Choroid plexus epithelial cell (primary cell): ENCODE results near the gene PDSS2.

Source experiments
- DNase-seq: peaks from one replicate; pipeline ENCODE4 v3.0.0-alpha.2; 2010; ENCODE audit warnings: low read depth
- H3K4me3 ChIP-seq: 2 replicates; pipeline ENCODE4 v1.5.1; 2011; ENCODE audit warnings: low read depth, mild to moderate bottlenecking, control low read depth, low read length, moderate library complexity
- TF ChIP-seq, protein P1 (sequence below): conservative IDR thresholded peaks from 2 replicates; pipeline ENCODE4 v1.5.1; 2011; ENCODE audit warnings: low read depth, mild to moderate bottlenecking, control low read depth, inconsistent platforms, low read length, moderate library complexity

PDSS2 gene

DNA sequence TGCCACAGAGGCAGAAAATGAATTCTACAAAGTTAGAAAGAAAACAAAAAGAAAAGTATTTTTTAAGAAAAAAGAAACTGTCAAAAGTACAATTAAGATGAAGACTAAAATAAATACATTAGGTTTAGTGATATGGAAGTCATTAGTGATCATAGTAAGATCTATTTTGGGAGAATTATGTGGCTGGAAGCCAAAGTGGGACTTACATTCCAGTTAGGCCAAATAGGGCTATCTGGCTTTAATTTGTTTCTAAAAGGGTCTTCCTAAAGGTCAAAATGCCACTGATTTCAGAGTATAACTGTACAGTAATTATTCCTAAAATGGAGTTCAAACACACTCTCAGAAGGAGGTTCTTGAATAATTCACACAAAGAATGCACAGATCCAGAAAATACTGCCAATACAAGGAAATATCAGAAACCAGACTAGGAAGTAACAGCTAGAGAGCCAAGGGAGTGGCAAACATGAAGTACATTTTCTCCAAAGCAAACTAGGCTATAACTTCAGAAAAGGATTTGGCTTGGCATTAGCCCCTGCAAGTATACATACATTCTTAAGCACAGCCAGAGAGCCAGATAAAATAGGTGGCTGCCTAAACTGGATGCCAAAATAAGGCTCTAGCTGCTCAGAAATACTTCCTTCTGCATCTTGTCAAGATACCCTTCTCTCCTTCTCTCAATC is 45.3 kb downstream of the PDSS2 start:
- peak; percentile 2 for DNase-seq
- no peak overlapping the region for H3K4me3 ChIP-seq
- TF ChIP-seq, protein P1, sequence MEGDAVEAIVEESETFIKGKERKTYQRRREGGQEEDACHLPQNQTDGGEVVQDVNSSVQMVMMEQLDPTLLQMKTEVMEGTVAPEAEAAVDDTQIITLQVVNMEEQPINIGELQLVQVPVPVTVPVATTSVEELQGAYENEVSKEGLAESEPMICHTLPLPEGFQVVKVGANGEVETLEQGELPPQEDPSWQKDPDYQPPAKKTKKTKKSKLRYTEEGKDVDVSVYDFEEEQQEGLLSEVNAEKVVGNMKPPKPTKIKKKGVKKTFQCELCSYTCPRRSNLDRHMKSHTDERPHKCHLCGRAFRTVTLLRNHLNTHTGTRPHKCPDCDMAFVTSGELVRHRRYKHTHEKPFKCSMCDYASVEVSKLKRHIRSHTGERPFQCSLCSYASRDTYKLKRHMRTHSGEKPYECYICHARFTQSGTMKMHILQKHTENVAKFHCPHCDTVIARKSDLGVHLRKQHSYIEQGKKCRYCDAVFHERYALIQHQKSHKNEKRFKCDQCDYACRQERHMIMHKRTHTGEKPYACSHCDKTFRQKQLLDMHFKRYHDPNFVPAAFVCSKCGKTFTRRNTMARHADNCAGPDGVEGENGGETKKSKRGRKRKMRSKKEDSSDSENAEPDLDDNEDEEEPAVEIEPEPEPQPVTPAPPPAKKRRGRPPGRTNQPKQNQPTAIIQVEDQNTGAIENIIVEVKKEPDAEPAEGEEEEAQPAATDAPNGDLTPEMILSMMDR, result no peak

DNA sequence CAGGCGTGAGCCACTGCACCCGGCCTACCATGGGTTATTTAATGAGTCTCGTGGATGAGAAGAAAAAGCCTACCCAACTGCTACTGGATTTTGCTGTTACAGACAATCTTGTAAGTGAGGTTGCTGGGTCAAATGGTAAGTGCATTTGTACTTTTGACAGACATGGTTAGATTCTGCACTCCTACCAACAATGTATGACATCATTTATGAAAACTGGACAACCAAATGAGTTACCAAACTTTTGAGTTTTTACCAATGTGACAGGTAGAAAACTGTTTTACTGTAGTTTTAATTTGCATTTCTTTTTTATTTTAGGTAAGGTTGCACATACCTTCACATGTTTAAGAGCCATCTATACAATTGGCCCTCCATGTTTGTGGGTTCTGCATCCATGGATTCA is 48.2 kb downstream of the PDSS2 start:
- TF ChIP-seq, protein P1, result no peak
- H3K4me3 ChIP-seq, result no peak overlapping the region
- DNase-seq, result no peak

DNA sequence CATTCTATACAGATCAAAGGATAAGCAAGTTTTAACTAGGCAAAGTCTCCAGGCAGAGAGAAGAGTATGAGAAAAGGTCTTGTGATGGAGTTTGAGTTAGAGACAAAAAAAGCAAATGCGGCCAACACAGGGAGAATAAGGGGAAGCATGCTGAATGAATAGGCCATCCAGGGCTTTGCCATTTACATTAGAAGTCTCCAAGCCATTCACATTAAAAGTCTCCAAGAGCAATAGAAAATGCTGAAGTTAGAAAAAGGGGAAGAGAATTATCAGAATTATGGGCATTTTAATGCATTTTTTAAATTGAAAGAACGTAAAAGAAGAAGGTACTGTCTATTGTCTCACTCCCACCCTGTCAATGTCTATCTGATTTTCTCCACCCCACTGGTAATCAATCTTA is 49.4 kb downstream of the PDSS2 start:
- no peak for DNase-seq
- H3K4me3 ChIP-seq, result no peak overlapping the region
- TF ChIP-seq, protein P1, result no peak

DNA sequence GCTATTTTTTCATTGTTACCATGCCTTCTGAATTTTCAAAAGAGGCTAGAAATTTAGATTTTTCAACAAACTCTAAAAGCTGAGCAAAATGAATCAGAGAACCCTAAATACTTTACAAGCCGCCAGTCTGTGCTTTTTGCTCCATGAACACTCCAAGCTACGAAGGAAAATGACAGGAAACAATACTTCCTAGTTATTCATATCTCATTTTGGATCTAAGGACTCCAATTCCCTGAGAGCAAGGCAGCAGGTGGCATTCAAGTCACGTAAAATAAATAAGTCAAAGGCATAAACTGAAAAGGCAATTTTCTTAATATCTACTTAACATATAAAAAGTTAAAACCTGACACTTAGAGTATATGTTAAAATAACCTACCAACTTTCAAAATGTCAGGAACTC is 50.6 kb downstream of the PDSS2 start:
- DNase-seq, result no peak
- no peak overlapping the region for H3K4me3 ChIP-seq
- TF ChIP-seq, protein P1, result no peak

DNA sequence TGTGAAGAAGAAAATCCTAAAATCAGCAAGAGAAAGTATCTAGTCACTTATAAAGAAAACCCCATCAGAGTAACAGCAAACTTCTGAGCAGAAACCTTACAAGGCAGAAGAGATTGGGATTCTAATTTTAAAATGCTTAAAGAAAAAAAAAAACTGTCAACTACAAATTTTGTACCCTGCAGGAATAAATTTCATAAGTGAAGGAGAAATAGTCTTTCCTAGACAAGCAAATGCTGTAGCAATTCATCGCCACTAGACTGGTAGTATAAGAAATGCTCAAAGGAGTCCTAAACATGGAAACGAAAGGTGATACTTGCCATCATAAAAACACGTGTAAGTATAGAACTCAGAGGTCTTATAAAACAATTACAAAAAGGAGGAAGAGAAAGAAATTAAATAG is 54.4 kb downstream of the PDSS2 start:
- TF ChIP-seq, protein P1, result no peak
- DNase-seq, result no peak

DNA sequence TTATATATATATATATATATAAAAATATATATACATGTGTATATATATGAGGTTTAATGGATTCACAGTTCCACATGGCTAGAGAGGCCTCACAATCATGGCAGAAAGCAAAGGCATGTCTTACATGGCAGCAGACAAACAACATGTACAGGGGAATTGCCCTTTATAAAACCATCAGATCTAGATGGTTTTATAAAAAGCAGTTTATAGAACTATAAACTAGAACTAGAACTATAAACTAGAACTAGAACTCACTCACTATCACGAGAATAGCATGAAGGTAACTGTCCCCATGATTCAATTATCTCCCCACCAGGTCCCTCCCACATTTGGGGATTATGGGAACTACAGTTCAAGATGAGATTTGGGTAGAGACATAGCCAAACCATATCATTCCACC is 56.8 kb downstream of the PDSS2 start:
- TF ChIP-seq, protein P1, result no peak
- no peak for DNase-seq
- no peak overlapping the region for H3K4me3 ChIP-seq

More for the DNA sequence above, 54.4 kb downstream of the PDSS2 start:
- no peak overlapping the region for H3K4me3 ChIP-seq

DNA sequence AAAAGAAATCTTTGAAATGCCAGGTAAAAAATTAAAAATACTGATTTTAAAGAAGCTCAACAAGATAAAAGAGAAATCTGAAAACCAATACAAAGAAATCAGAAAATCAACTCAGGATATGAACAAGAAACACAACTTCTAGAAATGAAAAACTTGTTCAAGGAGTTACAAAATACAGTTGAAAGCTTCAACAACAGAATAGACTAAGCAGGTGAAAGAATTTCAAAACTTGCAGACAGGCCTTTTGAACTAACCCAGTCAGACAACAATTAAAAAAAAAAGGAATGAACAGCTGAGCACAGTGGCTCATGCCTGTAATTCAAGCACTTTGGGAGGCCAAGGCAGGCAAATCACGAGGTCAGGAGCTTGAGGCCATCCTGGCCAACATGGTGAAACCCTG is 57.8 kb downstream of the PDSS2 start:
- TF ChIP-seq, protein P1, result no peak
- no peak for DNase-seq
- H3K4me3 ChIP-seq, result no peak overlapping the region
